DOHH2 (cell line): ENCODE data around the gene LRTM2.

Experiments
- EZH2phosphoT487 ChIP-seq: fragments of 200-600 bp; sonication (generic); IDR thresholded peaks from 2 replicates; pipeline ENCODE4 v1.6.1; 2017; ENCODE audit warnings: borderline replicate concordance, mild to moderate bottlenecking, antibody characterized with exemption, low read length, moderate library complexity, mixed read lengths
- TF ChIP-seq, protein P1 (sequence below): fragments of 200-600 bp; sonication (generic); IDR thresholded peaks from one replicate; pipeline ENCODE4 v1.5.1; 2014; ENCODE audit warnings: antibody characterized with exemption, mild to moderate bottlenecking, low read depth, low read length; ENCODE audit not compliant: poor library complexity, severe bottlenecking

DNA sequence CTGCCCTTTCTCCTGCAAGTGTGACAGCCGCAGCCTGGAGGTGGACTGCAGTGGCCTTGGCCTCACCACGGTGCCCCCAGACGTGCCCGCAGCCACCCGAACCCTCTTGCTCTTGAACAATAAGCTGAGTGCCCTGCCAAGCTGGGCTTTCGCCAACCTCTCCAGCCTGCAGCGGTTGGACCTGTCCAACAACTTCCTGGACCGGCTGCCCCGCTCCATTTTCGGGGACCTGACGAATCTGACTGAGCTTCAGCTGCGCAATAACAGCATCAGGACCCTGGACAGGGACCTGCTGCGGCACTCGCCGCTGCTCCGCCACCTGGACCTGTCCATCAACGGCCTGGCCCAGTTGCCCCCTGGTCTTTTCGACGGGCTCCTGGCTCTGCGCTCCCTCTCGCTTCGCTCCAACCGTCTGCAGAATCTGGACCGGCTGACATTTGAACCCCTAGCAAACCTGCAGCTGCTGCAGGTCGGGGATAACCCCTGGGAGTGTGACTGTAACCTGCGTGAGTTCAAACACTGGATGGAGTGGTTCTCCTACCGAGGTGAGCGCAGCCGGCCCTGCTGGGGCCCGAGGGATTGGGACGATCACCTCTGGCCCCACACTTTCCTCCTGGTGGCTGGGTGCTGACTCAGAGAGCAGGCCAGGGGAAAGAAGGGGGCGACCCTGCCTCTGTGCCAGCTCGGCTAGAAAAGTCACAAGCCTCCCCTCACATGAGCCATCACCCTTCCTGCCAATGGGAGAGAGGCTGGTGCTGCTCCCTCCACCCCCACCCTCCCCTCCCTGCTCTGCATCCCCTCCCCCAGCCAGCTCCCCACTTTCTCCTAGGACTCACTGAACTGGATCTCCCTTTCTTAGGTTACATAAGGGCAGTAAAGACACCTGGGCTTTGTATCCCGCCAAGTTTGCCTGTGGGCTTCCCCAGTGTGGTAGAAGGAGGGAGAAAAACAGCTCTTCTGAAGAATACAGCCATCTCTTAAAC, 10.9 kb downstream of the LRTM2 start:
- TF ChIP-seq, protein P1, sequence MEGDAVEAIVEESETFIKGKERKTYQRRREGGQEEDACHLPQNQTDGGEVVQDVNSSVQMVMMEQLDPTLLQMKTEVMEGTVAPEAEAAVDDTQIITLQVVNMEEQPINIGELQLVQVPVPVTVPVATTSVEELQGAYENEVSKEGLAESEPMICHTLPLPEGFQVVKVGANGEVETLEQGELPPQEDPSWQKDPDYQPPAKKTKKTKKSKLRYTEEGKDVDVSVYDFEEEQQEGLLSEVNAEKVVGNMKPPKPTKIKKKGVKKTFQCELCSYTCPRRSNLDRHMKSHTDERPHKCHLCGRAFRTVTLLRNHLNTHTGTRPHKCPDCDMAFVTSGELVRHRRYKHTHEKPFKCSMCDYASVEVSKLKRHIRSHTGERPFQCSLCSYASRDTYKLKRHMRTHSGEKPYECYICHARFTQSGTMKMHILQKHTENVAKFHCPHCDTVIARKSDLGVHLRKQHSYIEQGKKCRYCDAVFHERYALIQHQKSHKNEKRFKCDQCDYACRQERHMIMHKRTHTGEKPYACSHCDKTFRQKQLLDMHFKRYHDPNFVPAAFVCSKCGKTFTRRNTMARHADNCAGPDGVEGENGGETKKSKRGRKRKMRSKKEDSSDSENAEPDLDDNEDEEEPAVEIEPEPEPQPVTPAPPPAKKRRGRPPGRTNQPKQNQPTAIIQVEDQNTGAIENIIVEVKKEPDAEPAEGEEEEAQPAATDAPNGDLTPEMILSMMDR = no peak
- TF ChIP-seq EZH2phosphoT487 = no peak
